ENCODE data around the gene CST8.

DNA sequence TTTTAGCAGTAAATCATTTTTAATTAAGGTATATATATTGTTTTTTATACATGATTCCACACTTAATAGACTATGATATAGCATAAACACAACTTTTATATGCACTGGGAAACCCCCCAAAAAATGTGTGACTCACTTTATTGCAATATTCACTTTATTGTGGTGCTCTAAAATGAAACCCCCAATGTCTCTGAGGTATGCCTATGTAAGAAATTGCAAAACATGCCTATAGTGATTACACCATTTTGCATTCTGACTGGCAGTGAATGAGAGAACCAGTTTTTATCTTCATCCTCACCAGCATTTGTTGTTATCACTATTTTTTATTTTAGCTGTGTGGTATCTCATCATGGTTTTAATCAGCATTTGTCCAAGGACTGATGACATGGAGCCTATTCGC lies 29.7 kb upstream of the CST8 start:
- TF ChIP-seq CTCF (IDR thresholded peaks at IDR 0.05) (no peak), POLR2A (IDR thresholded peaks at IDR 0.05) (no peak), EP300 (IDR thresholded peaks at IDR 0.05) (no peak)
